Measurements from ENCODE around the gene GP9. TPM values are rescaled to one million over a fixed set of nuclear protein-coding genes. Genes with fewer than 3 reads are reported as not detected.
A peak's percentile ranks its signal among the peaks of the same experiment; 100 is the strongest.

Gene GP9
- total and polyA plus RNA-seq, 9 of the 15 experiments (the other 6 are each of a cell fraction or from before 2014, with no cell fraction given), result not detected

DNA sequence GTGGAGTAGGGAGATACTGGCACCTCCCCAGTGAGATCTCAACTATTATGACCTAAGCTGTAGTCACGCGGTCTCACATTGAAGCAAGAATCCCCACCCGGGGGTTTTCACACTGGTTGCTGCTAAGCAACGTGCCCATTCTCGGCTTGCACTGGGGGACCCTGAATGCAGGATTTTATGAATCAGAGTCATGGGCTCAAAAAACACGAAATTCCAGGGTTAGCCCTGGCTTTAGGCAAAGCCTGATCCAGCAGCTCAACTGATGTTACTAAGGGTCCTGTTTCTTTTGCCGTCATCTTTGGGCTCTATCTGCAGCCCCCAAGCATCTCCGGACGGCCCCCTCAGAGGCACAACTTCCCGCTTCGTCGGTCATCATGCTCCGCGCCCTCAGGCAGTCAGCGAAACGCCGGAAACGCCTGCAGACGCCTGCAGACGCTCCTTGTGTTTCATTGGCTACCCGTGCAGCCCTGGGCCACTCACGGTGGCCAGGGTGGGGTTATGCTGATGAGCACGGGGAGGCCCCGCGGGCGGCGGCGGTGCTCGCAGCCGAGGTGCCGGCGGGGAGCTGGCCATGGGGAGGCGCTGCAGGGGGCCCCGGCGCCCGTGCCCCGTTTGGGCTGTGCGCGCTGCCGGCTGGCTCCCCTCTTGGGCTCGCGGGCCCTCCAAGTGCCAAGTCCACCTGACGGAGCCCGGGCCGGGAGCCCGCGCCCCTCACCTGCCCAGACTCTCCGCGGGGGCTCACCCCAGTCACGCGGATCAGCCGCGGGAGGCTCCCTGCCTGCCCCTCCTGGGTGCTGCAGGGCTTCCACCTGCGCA is 33.6 kb upstream of the GP9 start (continued):
- TF ChIP-seq, protein P1, sequence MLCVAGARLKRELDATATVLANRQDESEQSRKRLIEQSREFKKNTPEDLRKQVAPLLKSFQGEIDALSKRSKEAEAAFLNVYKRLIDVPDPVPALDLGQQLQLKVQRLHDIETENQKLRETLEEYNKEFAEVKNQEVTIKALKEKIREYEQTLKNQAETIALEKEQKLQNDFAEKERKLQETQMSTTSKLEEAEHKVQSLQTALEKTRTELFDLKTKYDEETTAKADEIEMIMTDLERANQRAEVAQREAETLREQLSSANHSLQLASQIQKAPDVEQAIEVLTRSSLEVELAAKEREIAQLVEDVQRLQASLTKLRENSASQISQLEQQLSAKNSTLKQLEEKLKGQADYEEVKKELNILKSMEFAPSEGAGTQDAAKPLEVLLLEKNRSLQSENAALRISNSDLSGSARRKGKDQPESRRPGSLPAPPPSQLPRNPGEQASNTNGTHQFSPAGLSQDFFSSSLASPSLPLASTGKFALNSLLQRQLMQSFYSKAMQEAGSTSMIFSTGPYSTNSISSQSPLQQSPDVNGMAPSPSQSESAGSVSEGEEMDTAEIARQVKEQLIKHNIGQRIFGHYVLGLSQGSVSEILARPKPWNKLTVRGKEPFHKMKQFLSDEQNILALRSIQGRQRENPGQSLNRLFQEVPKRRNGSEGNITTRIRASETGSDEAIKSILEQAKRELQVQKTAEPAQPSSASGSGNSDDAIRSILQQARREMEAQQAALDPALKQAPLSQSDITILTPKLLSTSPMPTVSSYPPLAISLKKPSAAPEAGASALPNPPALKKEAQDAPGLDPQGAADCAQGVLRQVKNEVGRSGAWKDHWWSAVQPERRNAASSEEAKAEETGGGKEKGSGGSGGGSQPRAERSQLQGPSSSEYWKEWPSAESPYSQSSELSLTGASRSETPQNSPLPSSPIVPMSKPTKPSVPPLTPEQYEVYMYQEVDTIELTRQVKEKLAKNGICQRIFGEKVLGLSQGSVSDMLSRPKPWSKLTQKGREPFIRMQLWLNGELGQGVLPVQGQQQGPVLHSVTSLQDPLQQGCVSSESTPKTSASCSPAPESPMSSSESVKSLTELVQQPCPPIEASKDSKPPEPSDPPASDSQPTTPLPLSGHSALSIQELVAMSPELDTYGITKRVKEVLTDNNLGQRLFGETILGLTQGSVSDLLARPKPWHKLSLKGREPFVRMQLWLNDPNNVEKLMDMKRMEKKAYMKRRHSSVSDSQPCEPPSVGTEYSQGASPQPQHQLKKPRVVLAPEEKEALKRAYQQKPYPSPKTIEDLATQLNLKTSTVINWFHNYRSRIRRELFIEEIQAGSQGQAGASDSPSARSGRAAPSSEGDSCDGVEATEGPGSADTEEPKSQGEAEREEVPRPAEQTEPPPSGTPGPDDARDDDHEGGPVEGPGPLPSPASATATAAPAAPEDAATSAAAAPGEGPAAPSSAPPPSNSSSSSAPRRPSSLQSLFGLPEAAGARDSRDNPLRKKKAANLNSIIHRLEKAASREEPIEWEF (CRISPR knock-in tag; IDR thresholded peaks at IDR 0.05), result no peak
- TF ChIP-seq DPF2 (IDR thresholded peaks at IDR 0.05) (no peak), SMC3 (conservative IDR thresholded peaks at IDR 0.05; ENCODE audit: insufficient read depth, low read depth, low read length) (0 out of 2 replicates have a peak, but pooled peaks have one; percentile 9), OTX1 (CRISPR knock-in tag; IDR thresholded peaks at IDR 0.05) (no peak), MAZ (CRISPR knock-in tag; conservative IDR thresholded peaks at IDR 0.05 in 1 of 2, IDR thresholded peaks at IDR 0.05 in 1 of 2) (peak; percentile 58 to 74; a peak in 2 of 4 replicates), FOXA3 (CRISPR knock-in tag; conservative IDR thresholded peaks at IDR 0.05 in 1 of 2, IDR thresholded peaks at IDR 0.05 in 1 of 2) (no peak), ETV1 (tag; conservative IDR thresholded peaks at IDR 0.05; ENCODE audit: low read depth) (peak; percentile 62), HLTF (IDR thresholded peaks at IDR 0.05) (no peak), TCF3 (CRISPR knock-in tag; IDR thresholded peaks at IDR 0.05) (no peak), XRCC5 (IDR thresholded peaks at IDR 0.05; ENCODE audit: low read depth, low read length) (peak; percentile 77), KDM5B (IDR thresholded peaks at IDR 0.05; ENCODE audit: insufficient replicate concordance, low read depth, low read length) (peak; percentile 54), CTBP1 (IDR thresholded peaks at IDR 0.05; ENCODE audit: borderline replicate concordance) (peak; percentile 74), ZNF57 (CRISPR knock-in tag; IDR thresholded peaks at IDR 0.05) (no peak), MBD2 (IDR thresholded peaks at IDR 0.05; ENCODE audit: borderline replicate concordance, low read depth) (peak; percentile 40; the same call in 1 of the 2 replicates), ZFX (CRISPR knock-in tag; IDR thresholded peaks at IDR 0.05) (peak; percentile 60)
- TF ChIP-seq, protein P2, sequence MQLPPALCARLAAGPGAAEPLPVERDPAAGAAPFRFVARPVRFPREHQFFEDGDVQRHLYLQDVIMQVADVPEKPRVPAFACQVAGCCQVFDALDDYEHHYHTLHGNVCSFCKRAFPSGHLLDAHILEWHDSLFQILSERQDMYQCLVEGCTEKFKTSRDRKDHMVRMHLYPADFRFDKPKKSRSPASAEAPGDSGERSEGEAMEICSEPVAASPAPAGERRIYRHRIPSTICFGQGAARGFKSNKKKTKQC (CRISPR knock-in tag; IDR thresholded peaks at IDR 0.05), result 0 out of 2 replicates have a peak, but pooled peaks have one; percentile 11
- TF ChIP-seq, protein P3, sequence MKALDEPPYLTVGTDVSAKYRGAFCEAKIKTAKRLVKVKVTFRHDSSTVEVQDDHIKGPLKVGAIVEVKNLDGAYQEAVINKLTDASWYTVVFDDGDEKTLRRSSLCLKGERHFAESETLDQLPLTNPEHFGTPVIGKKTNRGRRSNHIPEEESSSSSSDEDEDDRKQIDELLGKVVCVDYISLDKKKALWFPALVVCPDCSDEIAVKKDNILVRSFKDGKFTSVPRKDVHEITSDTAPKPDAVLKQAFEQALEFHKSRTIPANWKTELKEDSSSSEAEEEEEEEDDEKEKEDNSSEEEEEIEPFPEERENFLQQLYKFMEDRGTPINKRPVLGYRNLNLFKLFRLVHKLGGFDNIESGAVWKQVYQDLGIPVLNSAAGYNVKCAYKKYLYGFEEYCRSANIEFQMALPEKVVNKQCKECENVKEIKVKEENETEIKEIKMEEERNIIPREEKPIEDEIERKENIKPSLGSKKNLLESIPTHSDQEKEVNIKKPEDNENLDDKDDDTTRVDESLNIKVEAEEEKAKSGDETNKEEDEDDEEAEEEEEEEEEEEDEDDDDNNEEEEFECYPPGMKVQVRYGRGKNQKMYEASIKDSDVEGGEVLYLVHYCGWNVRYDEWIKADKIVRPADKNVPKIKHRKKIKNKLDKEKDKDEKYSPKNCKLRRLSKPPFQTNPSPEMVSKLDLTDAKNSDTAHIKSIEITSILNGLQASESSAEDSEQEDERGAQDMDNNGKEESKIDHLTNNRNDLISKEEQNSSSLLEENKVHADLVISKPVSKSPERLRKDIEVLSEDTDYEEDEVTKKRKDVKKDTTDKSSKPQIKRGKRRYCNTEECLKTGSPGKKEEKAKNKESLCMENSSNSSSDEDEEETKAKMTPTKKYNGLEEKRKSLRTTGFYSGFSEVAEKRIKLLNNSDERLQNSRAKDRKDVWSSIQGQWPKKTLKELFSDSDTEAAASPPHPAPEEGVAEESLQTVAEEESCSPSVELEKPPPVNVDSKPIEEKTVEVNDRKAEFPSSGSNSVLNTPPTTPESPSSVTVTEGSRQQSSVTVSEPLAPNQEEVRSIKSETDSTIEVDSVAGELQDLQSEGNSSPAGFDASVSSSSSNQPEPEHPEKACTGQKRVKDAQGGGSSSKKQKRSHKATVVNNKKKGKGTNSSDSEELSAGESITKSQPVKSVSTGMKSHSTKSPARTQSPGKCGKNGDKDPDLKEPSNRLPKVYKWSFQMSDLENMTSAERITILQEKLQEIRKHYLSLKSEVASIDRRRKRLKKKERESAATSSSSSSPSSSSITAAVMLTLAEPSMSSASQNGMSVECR (CRISPR knock-in tag; IDR thresholded peaks at IDR 0.05), result 0 out of 2 replicates have a peak, but pooled peaks have one; percentile 38
